ENCODE data around the gene SNAP47. TPM values are rescaled to one million over a fixed set of nuclear protein-coding genes. Genes with fewer than 3 reads are reported as not detected.

The SNAP47 gene
- total RNA-seq, 1 donor from 2014 or later, result 45.9 TPM

GRCh38 chr1:227766015-227766634, 30.9 kb downstream of the SNAP47 start:
- no peak overlapping the region for H3K27ac ChIP-seq (replicated peaks)
- peaks cover 63% of the 10 kb centered on the region for H3K36me3 ChIP-seq
- intact Hi-C loops (cut with micrococcal nuclease), result no loop called here

GRCh38 chr1:227766653-227767277, 31.5 kb downstream of the SNAP47 start:
- H3K27me3 ChIP-seq (ENCODE audit: low read depth), result no peaks in the 10 kb centered on the region
- H3K27ac ChIP-seq (replicated peaks), result no peak overlapping the region
- H3K36me3 ChIP-seq, result peaks cover 60% of the 10 kb centered on the region
- peaks cover 35% of the 10 kb centered on the region for H3K4me1 ChIP-seq
- TF ChIP-seq CTCF (IDR thresholded peaks at IDR 0.05; ENCODE audit: borderline replicate concordance), result no peak
- H3K9me3 ChIP-seq (replicated peaks), result no peaks in the 10 kb centered on the region
- no peak for DNase-seq
- intact Hi-C loops (cut with micrococcal nuclease), result no loop called here
- no peak overlapping the region for H3K4me3 ChIP-seq

More at GRCh38 chr1:227766015-227766634, 30.9 kb downstream of the SNAP47 start:
- Histone ChIP-seq H3K4me1 (peaks cover 36% of the 10 kb centered on the region), H3K4me3 (no peak overlapping the region), H3K9me3 (replicated peaks) (no peaks in the 10 kb centered on the region), H3K27me3 (ENCODE audit: low read depth) (no peaks in the 10 kb centered on the region)
- TF ChIP-seq CTCF (IDR thresholded peaks at IDR 0.05; ENCODE audit: borderline replicate concordance), result no peak
- no peak for DNase-seq

- Histone ChIP-seq H3K27ac (replicated peaks) (no peak overlapping the region), H3K4me3 (no peak overlapping the region), H3K27me3 (ENCODE audit: low read depth) (no peaks in the 10 kb centered on the region), H3K9me3 (replicated peaks) (no peaks in the 10 kb centered on the region), H3K36me3 (peaks cover 57% of the 10 kb centered on the region), H3K4me1 (peaks cover 27% of the 10 kb centered on the region)
- TF ChIP-seq CTCF (IDR thresholded peaks at IDR 0.05; ENCODE audit: borderline replicate concordance), result no peak
- intact Hi-C loops (cut with micrococcal nuclease), result no loop called here
- no peak for DNase-seq
These were observed 32.3 kb downstream of the SNAP47 start for GRCh38 chr1:227767401-227768124.

- Histone ChIP-seq H3K36me3 (peaks cover 57% of the 10 kb centered on the region), H3K4me1 (peaks cover 22% of the 10 kb centered on the region)
- DNase-seq, result no peak
These were observed 32.8 kb downstream of the SNAP47 start for GRCh38 chr1:227768125-227768439.

GRCh38 chr1:227768640-227769039, 33.4 kb downstream of the SNAP47 start:
- Histone ChIP-seq H3K27ac (replicated peaks) (no peak overlapping the region), H3K27me3 (ENCODE audit: low read depth) (no peaks in the 10 kb centered on the region), H3K9me3 (replicated peaks) (no peaks in the 10 kb centered on the region), H3K4me1 (peaks cover 16% of the 10 kb centered on the region), H3K4me3 (no peak overlapping the region), H3K36me3 (peaks cover 57% of the 10 kb centered on the region)
- intact Hi-C loops (cut with micrococcal nuclease), result no loop called here
- DNase-seq, result no peak
- no peak for TF ChIP-seq CTCF (IDR thresholded peaks at IDR 0.05; ENCODE audit: borderline replicate concordance)

More at GRCh38 chr1:227768125-227768439, 32.8 kb downstream of the SNAP47 start:
- TF ChIP-seq CTCF (IDR thresholded peaks at IDR 0.05; ENCODE audit: borderline replicate concordance), result no peak
- intact Hi-C loops (cut with micrococcal nuclease), result no loop called here
- H3K27ac ChIP-seq (replicated peaks), result no peak overlapping the region
- H3K27me3 ChIP-seq (ENCODE audit: low read depth), result no peaks in the 10 kb centered on the region
- H3K4me3 ChIP-seq, result no peak overlapping the region
- no peaks in the 10 kb centered on the region for H3K9me3 ChIP-seq (replicated peaks)

Data from left ventricle myocardium inferior (tissue), 1 donor.